Activated CD4-positive, alpha-beta T cell treated with anti-CD3 and anti-CD28 coated beads for 36 hours (primary cell): ENCODE measurements around the gene FOXN3. TPM values are rescaled to one million over a fixed set of nuclear protein-coding genes. Genes with fewer than 3 reads are reported as not detected.

Experiments
- ATAC-seq: fragments of 200-7000 bp; cut with Tn5 transposase; one replicate; pipeline ENCODE4 v1.10.0; 2021; ENCODE audit warnings: mild to moderate bottlenecking, moderate library complexity
- CTCF ChIA-PET: fragments of 350-600 bp; sonication (Branson Sonifier 250); formaldehyde crosslinking; loops from one replicate; lab custom pipeline; 2021; ENCODE audit warnings: antibody characterized with exemption; lab: Charles Lee
- POLR2A ChIA-PET: fragments of 350-600 bp; sonication (Branson Sonifier 250); formaldehyde crosslinking; loops from one replicate; lab custom pipeline; 2021; ENCODE audit warnings: antibody characterized with exemption, inconsistent platforms; lab: Charles Lee
- DNase-seq: peaks from one replicate; pipeline ENCODE4 v3.0.0-alpha.2; 2020
- H3K27ac Mint-ChIP-seq: one replicate; pipeline ENCODE4 v1.8.0; 2021; ENCODE audit warnings: mixed read lengths
- H3K27me3 Mint-ChIP-seq: one replicate; pipeline ENCODE4 v1.8.0; 2021; ENCODE audit warnings: mixed read lengths
- H3K36me3 Mint-ChIP-seq: one replicate; pipeline ENCODE4 v1.8.0; 2021; ENCODE audit warnings: low read depth, mixed read lengths
- H3K4me1 Mint-ChIP-seq: one replicate; pipeline ENCODE4 v1.8.0; 2021; ENCODE audit warnings: mixed read lengths
- H3K4me3 Mint-ChIP-seq: one replicate; pipeline ENCODE4 v1.8.0; 2021; ENCODE audit warnings: mild to moderate bottlenecking, moderate library complexity, mixed read lengths
- H3K9me3 Mint-ChIP-seq: one replicate; pipeline ENCODE4 v1.8.0; 2021; ENCODE audit warnings: low read depth, mixed read lengths
- intact Hi-C, 2 experiments: fragments of 100-400 bp; cut with DNase I in 1 of 2; cut with micrococcal nuclease in 1 of 2; formaldehyde crosslinking; loops; one replicate each; pipeline versions ENCODE4 v1.14.2 to v1.15.1; 2022 to 2024; cut with DNase I, micrococcal nuclease
- total RNA-seq, 2 experiments: library from RNA; stranded (reverse); gene quantifications; one replicate each; pipeline ENCODE4 v1.2.3, GENCODE V29; 2021

FOXN3 gene
- total RNA-seq, 2 experiments from 2014 or later: 69.1 to 76.3 TPM

DNA sequence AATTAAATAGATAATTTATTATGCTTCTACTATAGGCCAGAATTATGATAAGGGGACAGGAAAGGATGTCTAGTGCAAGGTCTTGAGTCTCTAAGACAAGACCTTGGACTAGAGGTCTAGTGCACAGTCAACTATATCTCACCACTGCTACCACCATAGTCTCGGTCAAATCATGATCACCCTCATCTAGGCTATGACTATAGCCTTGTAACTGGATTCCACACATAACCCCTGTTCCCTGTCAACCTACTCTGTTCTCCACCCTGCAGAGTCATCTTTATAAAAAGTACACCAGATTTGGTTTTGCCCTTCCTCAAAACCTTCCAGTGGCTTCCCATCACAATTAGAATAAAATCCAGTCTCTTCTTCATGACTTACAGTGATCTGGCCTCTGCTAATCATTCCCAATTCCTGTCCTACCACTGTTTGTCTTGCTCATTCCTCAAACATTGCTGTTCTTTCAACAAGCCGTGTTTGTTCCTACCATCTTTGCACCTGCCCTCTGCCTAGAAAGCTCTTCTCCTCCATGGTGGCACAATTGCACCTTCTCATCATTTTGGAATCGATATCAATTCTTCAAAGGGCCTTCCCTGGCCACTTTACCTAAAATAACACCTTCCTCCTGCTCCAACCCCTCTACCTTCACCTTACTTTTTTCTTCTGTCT lies 169.4 kb downstream of the FOXN3 start:
- no peak overlapping the region for H3K27ac Mint-ChIP-seq
- CTCF ChIA-PET: interaction anchor here (0.9 kb wide), 1 partner anchor 9 kb away, joined by 4 read pairs; no protein-coding TSS in a partner anchor

DNA sequence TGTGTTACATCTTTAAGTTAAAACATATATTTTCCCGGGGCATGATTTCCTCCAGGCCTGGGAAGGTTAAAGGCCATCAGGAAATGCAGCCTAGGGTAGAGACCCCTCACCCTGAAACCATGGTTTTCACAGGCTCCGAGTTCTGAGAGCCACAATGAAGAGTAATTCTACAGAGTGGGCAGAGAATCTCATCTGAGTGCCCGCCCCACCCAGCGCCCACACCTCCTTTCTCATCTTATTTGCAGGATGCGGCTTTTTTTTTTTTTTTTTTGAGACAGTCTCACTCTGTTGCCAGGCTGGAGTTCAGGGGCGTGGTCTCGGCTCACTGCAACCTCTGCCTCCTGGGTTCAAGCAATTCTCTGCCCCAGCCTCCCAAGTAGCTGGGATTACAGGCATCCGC lies 170.7 kb downstream of the FOXN3 start:
- Mint-ChIP-seq H3K4me1 (peaks cover 49% of the 10 kb centered on the region), H3K36me3 (peaks cover 12% of the 10 kb centered on the region), H3K4me3 (no peak overlapping the region), H3K9me3 (peaks cover 6% of the 10 kb centered on the region), H3K27ac (no peak overlapping the region), H3K27me3 (no peaks in the 10 kb centered on the region)
- DNase-seq (no peak), ATAC-seq (no peak)
- ChIA-PET POLR2A (interaction anchor here (0.6 kb wide), 1 partner anchor 99 kb away, joined by 4 read pairs; no protein-coding TSS in a partner anchor), CTCF (interaction anchor here (0.7 kb wide), 1 partner anchor 635 kb away, joined by 7 read pairs; no protein-coding TSS in a partner anchor)
- intact Hi-C loops: no loop called here

More for the DNA sequence above, 169.4 kb downstream of the FOXN3 start:
- intact Hi-C loops: no loop called here
- POLR2A ChIA-PET: no interaction called here
- DNase-seq (no peak), ATAC-seq (no peak)
- peaks cover 9% of the 10 kb centered on the region for H3K36me3 Mint-ChIP-seq
- H3K9me3 Mint-ChIP-seq: peaks cover 6% of the 10 kb centered on the region
- no peaks in the 10 kb centered on the region for H3K27me3 Mint-ChIP-seq
- peaks cover 41% of the 10 kb centered on the region for H3K4me1 Mint-ChIP-seq
- H3K4me3 Mint-ChIP-seq: no peak overlapping the region

- peaks cover 3% of the 10 kb centered on the region for H3K9me3 Mint-ChIP-seq
- peaks cover 49% of the 10 kb centered on the region for H3K4me1 Mint-ChIP-seq
- POLR2A ChIA-PET: interaction anchor here (0.6 kb wide), 1 partner anchor 100 kb away, joined by 4 read pairs; no protein-coding TSS in a partner anchor
- intact Hi-C loops: no loop called here
- H3K4me3 Mint-ChIP-seq: no peak overlapping the region
- no peaks in the 10 kb centered on the region for H3K27me3 Mint-ChIP-seq
- CTCF ChIA-PET: no interaction called here
- ATAC-seq (no peak), DNase-seq (peak; percentile 9)
- no peak overlapping the region for H3K27ac Mint-ChIP-seq
- peaks cover 12% of the 10 kb centered on the region for H3K36me3 Mint-ChIP-seq
Observed at GRCh38 chr14:89245802-89246201, 171.2 kb downstream of the FOXN3 start.

GRCh38 chr14:89244720-89245119 lies 172.3 kb downstream of the FOXN3 start:
- H3K27ac Mint-ChIP-seq: no peak overlapping the region
- no peaks in the 10 kb centered on the region for H3K9me3 Mint-ChIP-seq
- H3K27me3 Mint-ChIP-seq: no peaks in the 10 kb centered on the region
- DNase-seq (no peak), ATAC-seq (no peak)
- ChIA-PET CTCF (interaction anchor here (0.6 kb wide), 1 partner anchor 523 kb away, joined by 3 read pairs; no protein-coding TSS in a partner anchor), POLR2A (interaction anchor here (0.6 kb wide), 1 partner anchor 272 kb away, joined by 3 read pairs; no protein-coding TSS in a partner anchor)
- no peak overlapping the region for H3K4me3 Mint-ChIP-seq
- intact Hi-C loops: no loop called here
- peaks cover 53% of the 10 kb centered on the region for H3K4me1 Mint-ChIP-seq
- H3K36me3 Mint-ChIP-seq: peaks cover 14% of the 10 kb centered on the region

DNA sequence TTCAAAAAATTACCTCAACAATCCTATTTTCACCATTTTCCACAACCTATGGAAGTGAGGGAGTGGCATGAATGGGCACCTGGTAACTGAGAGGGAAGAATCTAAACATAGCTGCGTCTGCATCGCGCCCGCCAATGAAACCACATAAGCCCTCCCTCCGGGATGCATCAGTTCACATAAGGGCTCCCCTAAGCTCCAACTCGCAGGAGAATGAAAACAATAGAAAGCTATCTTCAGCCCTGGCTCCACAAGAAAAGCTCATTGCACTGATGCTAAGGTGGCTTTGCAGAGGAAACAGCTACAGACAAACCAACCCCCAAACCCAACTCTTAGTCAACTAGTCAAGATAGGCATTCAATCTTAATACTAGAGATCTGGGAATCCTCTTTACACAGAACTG lies 173.3 kb downstream of the FOXN3 start:
- H3K27me3 Mint-ChIP-seq: no peaks in the 10 kb centered on the region
- ATAC-seq (no peak), DNase-seq (no peak)
- peaks cover 60% of the 10 kb centered on the region for H3K4me1 Mint-ChIP-seq
- intact Hi-C loops: no loop called here
- peaks cover 19% of the 10 kb centered on the region for H3K36me3 Mint-ChIP-seq
- CTCF ChIA-PET: interaction anchor here (0.5 to 1.1 kb wide), 2 partner anchors 696 to 818 kb away, joined by 3 read pairs; partner anchors contain the start of gene KCNK13
- no peak overlapping the region for H3K4me3 Mint-ChIP-seq
- no peak overlapping the region for H3K27ac Mint-ChIP-seq
- POLR2A ChIA-PET: no interaction called here
- H3K9me3 Mint-ChIP-seq: no peaks in the 10 kb centered on the region

DNA sequence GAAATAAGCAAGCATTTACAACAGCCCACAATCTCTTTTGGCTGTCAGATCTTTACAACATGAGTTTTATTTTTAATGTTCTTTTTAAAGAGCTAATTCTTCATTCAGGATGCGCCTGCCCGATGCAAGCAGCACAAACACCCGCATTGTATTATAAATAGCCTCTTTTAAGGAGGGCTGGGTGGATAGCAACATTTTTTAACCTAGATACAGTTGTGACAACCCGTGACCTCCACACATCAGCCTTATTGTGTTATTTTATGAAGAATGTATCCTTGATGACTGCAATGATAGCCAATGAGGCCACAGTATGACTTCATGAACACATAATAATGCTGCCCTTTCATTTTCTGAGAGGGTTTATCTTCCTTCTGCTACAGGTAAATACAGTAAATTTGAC lies 173.7 kb downstream of the FOXN3 start:
- DNase-seq (no peak), ATAC-seq (no peak)
- Mint-ChIP-seq H3K4me1 (peaks cover 62% of the 10 kb centered on the region), H3K27me3 (no peaks in the 10 kb centered on the region), H3K36me3 (peaks cover 21% of the 10 kb centered on the region), H3K4me3 (no peak overlapping the region), H3K27ac (no peak overlapping the region), H3K9me3 (no peaks in the 10 kb centered on the region)
- POLR2A ChIA-PET: no interaction called here
- CTCF ChIA-PET: interaction anchor here (0.5 to 1.1 kb wide), 2 partner anchors 696 to 819 kb away, joined by 3 read pairs; partner anchors contain the start of gene KCNK13
- intact Hi-C loops: no loop called here

GRCh38 chr14:89242652-89243279 lies 174.3 kb downstream of the FOXN3 start:
- Mint-ChIP-seq H3K4me3 (no peak overlapping the region), H3K27me3 (no peaks in the 10 kb centered on the region), H3K36me3 (peaks cover 23% of the 10 kb centered on the region), H3K4me1 (peaks cover 59% of the 10 kb centered on the region), H3K27ac (no peak overlapping the region), H3K9me3 (no peaks in the 10 kb centered on the region)
- no peak for DNase-seq
- ChIA-PET CTCF (interaction anchor here (0.7 to 1.1 kb wide), 3 partner anchors 204 to 697 kb away, joined by 3 read pairs; no protein-coding TSS in a partner anchor), POLR2A (no interaction called here)
- intact Hi-C loops: no loop called here
- no peak for ATAC-seq

DNA sequence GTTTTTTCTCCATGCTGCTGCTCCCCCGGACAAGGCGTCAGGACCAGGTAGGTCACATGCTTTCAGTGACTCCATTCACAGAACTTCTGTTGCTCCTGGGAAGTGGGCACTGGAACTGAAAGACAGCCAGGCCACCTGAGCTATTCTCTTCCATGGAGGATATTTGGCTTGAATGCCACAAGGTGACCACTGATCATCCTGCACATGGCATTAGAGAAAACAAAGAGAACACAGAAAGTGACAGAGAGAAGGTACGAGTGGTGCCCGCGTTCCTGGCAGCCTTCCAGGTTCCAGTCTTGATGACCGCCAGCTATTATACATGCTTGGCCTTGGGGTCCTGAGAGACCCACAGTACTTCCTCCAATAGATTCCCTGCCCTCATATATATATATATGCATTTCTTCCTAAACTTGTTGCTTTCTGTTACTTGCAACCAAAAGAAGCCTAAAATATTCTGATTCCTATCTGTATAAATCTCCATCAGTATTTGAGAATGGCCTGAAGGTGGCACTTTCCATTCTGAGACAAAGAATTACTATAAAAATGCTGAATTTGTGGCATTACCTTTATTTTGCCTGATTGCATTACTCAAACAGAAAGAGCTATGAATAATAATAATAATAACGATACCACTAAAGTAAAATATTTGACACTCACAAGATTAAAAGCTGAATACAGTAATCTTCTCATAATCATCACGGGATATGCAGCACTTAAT lies 174.9 kb downstream of the FOXN3 start:
- no peaks in the 10 kb centered on the region for H3K27me3 Mint-ChIP-seq
- ChIA-PET CTCF (interaction anchor here (0.6 to 1.0 kb wide), 3 partner anchors 203 to 652 kb away, joined by 3 to 5 read pairs (median 3); no protein-coding TSS in a partner anchor), POLR2A (no interaction called here)
- H3K4me3 Mint-ChIP-seq: no peak overlapping the region
- peaks cover 59% of the 10 kb centered on the region for H3K4me1 Mint-ChIP-seq
- no peak overlapping the region for H3K27ac Mint-ChIP-seq
- peaks cover 26% of the 10 kb centered on the region for H3K36me3 Mint-ChIP-seq
- H3K9me3 Mint-ChIP-seq: no peaks in the 10 kb centered on the region
- DNase-seq (no peak), ATAC-seq (no peak)
- intact Hi-C loops: no loop called here

DNA sequence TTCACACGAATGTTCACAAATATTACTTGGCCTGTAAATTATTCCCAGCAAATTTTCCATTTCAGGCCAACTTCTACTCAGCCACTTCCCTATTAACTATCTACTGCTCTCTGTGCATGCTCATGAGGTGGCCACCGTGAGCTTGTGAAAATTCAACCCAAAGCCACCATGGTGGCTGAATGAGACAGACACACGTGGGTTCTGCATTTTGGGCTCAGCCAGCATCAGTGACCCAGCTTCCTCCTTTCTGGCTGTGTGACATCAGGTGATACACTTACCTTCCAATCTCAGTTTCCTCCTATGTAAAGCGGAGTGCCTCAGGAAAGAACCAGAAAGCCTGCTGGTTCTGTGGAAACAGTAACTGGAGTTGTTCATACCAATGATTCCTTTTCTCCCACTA lies 175.8 kb downstream of the FOXN3 start:
- H3K27ac Mint-ChIP-seq: no peak overlapping the region
- ChIA-PET POLR2A (no interaction called here), CTCF (interaction anchor here (0.7 kb wide), 1 partner anchor 233 kb away, joined by 3 read pairs; no protein-coding TSS in a partner anchor)
- H3K27me3 Mint-ChIP-seq: no peaks in the 10 kb centered on the region
- peaks cover 27% of the 10 kb centered on the region for H3K36me3 Mint-ChIP-seq
- intact Hi-C loops: no loop called here
- H3K9me3 Mint-ChIP-seq: peaks cover 3% of the 10 kb centered on the region
- H3K4me3 Mint-ChIP-seq: no peak overlapping the region
- ATAC-seq (no peak), DNase-seq (no peak)
- H3K4me1 Mint-ChIP-seq: peaks cover 58% of the 10 kb centered on the region

- Mint-ChIP-seq H3K36me3 (peaks cover 31% of the 10 kb centered on the region), H3K9me3 (peaks cover 7% of the 10 kb centered on the region), H3K4me1 (peaks cover 58% of the 10 kb centered on the region), H3K4me3 (no peak overlapping the region), H3K27me3 (no peaks in the 10 kb centered on the region), H3K27ac (peak overlapping the region; percentile 9)
- ChIA-PET POLR2A (no interaction called here), CTCF (no interaction called here)
- intact Hi-C loops: no loop called here
- DNase-seq (no peak), ATAC-seq (no peak)
Observed at GRCh38 chr14:89240414-89240813, 176.6 kb downstream of the FOXN3 start.

DNA sequence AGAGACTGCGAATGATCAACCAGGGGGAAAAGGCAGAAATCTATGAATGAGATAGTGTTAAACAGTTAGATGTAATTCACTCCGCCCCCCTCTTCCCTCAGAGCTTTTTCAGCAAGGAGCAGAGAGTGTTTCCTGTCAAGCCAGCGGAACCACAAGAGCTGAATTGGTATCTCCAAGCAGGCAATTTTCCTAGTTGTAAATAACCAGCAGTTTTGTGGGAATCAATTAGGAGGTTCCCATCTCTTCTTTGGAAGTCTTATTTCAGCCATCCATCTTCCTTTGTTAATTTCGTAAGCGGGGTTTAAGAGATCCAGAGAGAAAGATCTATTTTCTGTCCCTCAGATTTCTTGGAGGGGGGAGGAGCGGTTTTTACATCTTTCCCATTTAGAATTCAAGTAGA lies 178.0 kb downstream of the FOXN3 start:
- Mint-ChIP-seq H3K4me3 (no peak overlapping the region), H3K27me3 (no peaks in the 10 kb centered on the region), H3K9me3 (peaks cover 8% of the 10 kb centered on the region), H3K27ac (no peak overlapping the region), H3K36me3 (peaks cover 32% of the 10 kb centered on the region), H3K4me1 (peaks cover 53% of the 10 kb centered on the region)
- ATAC-seq (no peak), DNase-seq (no peak)
- CTCF ChIA-PET: interaction anchor here (0.6 to 0.9 kb wide), 3 partner anchors 9 to 58 kb away, joined by 3 to 4 read pairs (median 3); no protein-coding TSS in a partner anchor
- POLR2A ChIA-PET: no interaction called here
- intact Hi-C loops: no loop called here
